ENCODE data around the gene TOR1B.
A peak's percentile ranks its signal among the peaks of the same experiment; 100 is the strongest.

Gene TOR1B

DNA sequence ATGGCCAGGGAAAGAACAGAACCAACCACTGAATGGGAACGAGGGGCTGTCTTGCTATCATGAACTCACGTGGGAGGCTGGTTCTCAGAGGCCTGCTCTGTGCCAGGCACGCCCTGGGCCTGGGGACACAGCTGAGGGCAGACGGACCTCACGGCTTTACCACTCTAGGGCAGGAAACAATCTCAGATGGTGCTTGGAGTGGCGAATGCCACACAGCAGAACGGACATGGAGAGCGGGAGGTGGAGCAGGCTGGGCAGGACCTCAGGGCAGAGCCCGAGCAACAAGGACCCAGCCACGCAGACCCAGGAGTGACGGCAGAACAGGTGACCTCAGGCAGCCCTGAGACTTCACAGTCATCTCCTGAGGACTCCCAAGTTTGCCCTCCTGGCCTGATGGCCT, 12.3 kb downstream of the TOR1B start:
- DNase-seq: no peak

DNA sequence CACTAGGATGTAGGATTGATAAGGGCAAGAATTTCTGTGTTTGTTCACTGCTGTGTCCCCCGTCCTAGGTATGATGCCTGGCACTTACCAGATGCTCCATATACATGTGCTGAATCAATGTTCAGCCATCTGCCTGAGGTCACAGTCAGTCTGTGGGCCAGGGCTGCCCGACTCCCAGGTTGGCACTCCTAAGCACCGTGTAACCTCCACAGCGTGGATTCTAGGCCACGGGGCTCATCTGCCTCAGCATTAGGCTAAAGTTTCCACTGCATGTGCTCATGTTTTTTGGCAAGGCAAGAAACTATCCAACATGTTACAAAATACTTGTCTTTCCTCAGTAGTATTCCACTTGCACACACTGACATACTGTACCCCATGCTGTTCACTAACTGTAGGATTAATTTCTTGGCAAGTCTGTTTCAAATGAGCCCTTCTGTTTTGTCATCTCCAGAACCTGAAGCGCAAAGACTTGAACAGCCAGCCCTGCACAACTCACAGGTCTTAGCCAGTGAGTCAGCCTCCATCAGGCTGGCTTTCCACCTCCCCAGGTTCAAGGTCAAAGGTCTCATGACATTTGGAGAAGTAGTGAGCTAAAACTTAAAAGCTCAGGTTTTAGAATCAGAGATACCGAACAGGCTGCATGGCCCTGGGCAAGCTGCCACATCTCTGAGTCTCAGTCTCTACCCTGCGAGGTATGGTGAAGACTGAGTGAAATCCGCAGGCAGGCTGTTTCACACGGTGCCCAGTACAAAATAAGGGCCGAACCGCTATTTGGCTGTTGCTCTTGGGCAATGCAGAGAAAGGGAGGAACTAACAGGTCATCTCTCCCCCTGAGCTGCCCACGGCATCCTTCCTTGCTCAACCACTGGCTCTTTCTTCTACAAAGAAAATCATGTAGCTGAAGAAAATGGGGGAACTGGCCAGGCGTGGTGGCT, 13.8 kb downstream of the TOR1B start:
- no peak for DNase-seq

DNA sequence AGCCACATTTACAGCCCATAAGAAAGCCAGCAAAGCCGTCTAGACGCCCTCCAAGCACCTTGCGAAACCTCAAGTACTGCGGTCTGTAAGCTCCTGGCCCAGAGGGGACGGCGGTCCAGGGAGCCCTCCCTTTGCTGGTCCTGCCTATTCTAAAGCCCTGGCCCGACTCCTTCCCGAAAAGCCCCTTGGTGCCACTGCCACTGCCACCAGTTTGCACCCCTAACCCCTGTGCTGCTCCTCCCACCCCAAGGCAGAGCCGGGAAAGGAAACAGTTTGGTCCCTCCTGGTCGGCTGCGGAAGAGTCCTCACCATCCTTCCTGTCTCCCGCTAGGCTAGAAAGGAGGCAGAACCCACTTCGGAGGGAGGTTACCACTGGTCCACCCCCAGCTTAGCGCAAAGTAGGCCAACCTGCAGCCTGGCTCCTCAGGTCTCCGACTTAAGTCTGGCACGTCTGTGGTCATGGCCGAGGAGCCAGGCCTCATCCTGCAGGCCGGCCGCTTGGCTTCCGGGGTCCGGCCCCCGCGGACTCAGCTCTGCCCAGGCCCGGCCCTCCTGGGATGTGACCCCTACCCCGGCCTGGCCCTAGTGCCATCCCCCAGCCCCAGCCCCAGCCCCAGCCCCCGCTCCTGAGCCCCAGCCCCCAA, 20.0 kb downstream of the TOR1B start:
- DNase-seq: no peak

DNA sequence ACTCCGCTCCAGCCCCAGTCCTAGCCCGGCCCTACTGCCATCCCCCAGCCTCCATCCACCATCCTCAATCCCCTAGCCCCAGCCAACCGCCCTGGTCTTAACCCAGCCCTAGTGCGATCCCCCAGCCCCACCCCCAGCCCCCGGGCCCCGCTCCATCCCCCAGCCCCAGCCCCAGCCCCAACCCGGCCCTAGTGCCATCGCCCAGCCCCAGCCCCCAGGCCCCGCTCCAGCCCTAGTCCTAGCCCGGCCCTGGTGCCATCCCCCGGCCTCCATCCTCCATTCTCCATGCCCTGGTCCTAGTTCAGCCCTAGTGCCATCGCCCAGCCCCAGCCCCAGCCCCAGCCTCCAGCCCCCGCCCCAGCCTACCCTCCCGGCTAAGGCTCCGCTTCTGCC, 20.6 kb downstream of the TOR1B start:
- DNase-seq: no peak

DNA sequence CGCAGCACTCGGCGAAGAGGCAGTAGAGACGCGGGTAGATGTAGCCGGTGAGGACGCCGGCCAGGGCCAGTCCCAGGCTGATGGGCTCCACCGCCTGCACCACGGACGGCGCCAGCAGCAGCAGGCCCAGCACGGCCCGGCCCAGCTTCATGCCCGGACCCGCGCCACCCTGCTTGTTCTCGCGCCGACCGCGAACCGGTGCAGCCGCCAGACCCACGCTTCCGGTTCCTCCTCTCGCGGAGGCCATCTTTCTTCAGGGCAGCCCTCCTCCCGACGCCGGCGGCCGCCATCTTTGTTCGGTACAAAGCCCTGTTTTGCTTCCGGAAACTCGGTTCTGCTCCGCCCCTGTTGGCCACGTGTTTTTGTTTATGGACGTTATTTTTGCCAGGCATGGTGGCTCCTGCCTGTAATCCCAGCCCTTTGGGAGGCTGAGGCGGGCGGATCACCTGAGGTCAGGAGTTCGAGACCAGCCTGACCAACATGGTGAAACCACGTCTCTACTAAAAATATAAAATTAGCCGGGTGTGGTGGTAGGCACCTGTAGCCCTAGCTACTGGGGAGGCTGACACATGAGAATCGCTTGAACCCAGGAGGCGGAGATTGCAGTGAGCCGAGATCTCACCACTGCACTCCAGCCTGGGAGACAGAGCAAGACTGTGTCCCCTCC, 21.1 kb downstream of the TOR1B start, which contains the start of gene TOR1A:
TOR1A (minus strand) TSS at position 202 of the 667 bp plus-strand sequence; CDS start at position 151, 51 bp downstream.
- peak; percentile 91 for DNase-seq

DNA sequence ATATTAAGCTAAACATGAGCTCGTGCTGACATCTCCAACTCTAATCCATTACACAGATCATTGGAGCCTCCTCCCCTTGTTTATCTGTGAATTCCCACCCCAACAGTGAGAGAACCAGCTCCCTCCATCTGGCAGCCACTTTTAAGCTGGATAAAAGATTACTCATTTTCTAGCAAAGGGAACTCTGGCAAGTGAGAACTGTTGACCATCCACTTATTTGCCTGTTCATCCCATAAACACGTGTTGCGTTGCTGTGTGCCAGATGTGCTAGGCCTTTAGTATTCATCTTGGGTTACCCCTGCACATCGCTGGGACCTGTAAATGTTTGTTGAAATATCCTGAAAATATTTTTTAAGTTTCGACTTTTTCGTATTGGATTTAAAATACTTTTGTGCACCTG, 23.4 kb downstream of the TOR1B start:
- DNase-seq: no peak

DNA sequence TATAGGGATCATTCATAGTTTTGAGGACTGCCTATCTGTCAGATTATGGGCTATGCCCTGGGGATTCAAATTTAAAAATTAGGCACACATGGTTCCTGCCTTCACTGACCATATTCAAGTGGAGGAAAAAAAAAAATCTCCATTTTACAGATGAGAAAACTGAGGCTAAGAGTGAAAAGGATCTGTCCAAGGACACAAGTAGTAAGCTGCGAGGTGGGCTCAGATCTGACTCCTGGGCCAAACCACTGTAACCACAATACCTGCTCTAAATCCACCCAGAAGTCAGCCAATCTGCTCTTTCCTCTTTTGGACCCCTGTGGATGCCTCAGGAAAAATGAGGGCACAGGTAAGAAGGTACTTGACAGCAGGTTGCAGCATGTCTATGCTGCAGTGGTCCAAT, 23.8 kb downstream of the TOR1B start:
- no peak for DNase-seq

DNA sequence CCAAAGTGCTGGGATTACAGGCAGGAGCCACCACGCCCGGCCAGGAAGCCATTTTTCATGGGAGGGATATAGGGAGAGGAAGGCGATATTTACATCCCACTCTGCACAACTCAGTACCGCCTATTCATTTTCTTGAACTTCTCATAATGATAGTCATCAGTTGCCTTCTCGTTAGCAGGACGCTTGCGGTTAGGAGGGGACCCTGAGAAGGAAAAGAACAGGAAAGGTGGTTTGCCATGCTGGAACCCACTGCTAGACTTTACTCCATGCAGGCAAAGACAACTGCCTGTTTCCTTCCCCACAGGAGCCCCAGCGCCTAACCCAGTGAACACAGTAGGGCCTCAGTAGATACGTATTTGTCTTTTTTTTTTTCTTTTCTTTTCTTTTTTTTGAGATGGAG, 25.1 kb downstream of the TOR1B start:
- no peak for DNase-seq

DNA sequence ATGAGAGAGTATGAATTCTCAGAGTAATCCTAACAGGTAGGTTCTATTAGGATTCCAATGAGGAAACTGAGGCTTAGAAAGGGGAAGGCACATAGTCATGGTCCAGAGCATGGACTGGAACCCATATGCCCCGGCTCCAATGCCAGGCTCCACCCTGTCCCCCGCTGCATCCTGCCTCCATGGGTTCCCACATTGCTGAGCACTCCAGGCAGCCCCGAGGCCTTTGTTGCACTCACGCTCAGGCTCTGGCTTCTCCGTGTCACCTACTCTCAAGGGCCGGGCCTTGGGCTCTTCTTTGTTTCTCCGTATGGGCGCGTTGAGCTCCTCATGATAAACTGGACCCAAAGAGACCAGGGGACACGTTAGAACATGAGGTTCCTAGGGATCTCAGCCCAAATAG, 26.0 kb downstream of the TOR1B start:
- no peak for DNase-seq

DNA sequence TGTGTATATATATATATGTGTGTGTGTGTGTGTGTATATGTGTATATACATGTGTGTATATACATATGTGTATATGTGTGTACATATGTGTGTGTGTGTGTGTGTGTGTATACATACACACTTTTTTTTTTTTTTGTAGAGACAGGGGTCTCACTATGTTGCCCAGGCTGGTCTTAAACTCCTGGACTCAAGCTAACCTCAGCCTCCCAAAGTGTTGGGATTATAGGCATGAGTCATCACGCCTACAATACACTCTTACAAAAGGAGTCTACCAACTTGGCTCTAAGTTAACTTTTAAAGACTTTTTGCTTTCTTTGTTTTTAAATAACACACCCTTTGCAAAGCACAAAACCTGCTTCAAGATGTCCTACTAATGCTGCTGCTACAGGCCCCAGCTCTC, 30.0 kb downstream of the TOR1B start:
- DNase-seq: no peak

DNA sequence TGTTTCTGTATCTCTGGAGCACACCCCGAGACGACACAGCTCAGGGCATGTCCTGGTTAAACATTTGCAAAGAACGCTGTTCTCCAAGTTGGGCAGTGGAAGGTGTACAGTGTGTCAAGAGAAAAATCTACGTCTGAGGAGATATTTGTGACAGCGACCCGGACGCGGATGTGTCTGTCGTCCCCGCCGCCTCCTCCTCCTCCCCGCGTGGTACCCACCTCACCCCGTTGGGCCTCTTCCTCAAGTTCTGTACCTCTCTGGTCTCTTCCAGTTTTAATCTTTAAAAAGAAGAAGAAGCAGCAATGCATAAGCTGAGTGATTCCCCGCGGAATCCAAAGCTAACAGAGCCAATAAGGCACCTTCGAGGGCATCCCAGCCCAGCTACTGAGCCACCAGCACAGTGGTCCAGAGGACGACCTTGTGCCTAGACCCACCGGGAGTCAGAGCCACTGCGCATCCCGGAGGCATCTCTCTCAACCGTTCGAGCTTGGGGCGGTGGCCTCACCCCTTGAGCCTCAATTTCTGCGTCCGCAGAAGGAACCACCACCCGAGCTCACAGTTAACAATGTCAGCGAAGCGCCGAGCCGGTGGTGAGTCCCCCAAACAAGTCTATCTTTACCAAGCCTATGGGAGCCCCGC, 31.6 kb downstream of the TOR1B start:
- DNase-seq: peak; percentile 39

DNA sequence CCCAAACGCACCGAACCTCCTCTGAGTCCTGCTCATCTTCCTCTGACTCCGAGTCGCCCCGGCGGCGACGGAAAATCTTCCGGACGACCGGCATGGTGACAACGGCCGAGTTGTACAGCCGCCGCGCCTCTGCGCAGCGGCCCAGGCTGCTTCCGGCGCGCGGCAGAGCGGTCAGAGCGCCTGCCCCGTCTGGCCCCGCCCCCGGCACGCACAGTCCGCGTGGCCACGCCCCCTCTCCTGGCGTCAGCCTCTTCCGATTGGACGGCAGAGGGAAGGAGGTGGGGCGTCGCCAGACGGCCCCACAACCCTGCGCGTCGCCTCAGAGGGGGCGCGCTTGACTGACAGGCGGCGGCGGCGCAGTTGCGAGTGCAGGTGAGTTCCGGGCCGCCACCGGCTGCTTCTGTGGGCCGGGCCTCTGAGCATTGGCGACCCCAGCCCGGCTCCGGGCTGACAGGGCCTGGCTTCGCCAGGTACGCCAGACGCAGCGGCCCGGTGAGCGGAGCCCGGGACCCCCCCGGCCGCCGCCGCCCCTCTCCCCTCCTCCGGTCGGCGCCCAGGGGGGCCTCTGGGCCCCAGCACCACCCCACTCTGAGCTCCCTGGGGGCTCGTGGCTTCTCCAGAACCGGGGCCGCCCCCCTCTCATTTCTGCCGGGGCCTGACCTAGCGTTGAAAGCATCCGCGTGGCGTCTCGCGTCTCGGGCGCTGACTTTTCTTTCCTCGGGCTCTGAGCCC, 32.3 kb downstream of the TOR1B start, which contains the start of the genes C9orf78 and USP20:
C9orf78 (minus strand) TSS at position 148 of the 732 bp plus-strand sequence; CDS start at position 94, 54 bp downstream.
USP20 (plus strand) TSS at position 331 of the 732 bp plus-strand sequence. CDS start 17,098 bp downstream, outside the sequence.
- peak; percentile 95 for DNase-seq

DNA sequence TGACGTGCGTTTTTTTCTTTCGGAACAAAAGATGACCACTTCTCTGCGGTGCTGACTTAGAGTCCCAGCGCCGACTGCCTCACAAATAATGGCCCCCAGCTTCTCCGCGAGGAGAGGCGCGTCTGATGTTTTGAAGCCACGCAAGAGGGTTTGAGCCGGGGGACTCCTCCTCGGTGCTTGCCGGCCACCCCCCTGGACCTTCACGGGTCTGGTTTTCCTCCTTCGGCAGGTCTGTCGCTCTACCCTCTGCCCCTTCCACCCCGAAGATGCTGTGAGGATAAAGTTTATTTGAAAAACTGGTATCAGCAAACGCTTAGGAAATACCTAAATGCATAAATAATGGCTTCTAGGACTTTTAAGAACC, 32.9 kb downstream of the TOR1B start:
- no peak for DNase-seq

DNA sequence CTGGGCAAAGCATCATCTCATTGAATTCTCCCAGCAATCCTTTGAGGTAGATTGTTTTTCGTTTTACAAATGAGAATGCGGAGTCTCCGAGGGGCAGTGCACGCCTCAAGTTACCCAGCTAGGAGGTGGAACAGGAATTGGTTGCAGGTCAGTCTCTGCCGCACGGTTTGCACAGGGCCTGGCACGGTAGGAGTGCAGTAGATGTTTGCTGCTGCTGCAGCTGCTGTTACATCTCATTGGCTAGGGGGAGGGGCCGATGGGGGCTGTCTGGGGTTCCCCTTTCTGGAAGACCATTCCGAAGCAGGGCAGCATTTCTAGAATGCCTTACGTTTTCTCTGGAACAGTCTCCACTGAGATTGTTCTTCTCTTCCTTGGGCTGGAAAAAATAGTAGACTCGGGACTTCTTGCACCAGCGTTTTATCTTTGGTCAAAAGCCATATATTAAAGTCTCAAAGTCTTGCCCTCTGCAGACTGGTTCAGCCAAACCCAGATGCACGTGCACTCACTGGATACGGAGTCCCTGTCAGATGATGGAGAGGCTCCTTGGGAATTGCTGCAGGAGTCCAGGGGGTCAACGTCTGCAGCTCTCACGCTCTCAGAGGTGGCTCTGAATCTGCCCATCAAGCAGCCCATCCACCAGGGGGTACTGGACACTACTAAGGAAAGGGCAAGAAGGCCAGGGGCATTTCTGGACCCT, 33.5 kb downstream of the TOR1B start:
- DNase-seq: peak; percentile 42

DNA sequence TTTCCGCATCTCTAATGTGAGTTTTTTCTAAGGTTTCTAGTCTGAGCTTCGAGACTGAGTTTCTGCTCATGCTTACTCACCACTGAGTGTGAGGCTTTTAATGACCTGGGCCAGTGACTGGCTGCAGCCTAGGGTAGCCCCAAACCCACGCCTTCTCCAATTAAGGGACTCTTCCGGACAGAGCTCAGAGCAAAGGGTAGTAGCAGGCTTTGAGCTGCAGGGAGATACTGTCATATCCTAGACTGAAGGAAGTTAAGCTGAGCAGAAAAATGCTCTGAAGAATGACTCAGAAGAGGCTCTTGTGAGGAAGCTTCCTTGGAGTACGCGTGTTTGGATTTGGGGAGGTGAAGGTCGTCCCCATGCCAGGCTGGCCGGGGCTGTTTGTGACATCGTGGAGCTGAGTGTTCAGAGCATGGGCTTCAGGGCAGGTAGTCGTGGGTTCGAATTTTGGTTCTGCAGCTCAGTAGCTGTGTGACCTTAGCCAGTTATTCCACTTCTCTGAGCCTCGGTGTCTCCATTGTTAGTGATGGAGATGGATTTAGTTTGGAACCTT, 35.8 kb downstream of the TOR1B start:
- peak; percentile 23 for DNase-seq

DNA sequence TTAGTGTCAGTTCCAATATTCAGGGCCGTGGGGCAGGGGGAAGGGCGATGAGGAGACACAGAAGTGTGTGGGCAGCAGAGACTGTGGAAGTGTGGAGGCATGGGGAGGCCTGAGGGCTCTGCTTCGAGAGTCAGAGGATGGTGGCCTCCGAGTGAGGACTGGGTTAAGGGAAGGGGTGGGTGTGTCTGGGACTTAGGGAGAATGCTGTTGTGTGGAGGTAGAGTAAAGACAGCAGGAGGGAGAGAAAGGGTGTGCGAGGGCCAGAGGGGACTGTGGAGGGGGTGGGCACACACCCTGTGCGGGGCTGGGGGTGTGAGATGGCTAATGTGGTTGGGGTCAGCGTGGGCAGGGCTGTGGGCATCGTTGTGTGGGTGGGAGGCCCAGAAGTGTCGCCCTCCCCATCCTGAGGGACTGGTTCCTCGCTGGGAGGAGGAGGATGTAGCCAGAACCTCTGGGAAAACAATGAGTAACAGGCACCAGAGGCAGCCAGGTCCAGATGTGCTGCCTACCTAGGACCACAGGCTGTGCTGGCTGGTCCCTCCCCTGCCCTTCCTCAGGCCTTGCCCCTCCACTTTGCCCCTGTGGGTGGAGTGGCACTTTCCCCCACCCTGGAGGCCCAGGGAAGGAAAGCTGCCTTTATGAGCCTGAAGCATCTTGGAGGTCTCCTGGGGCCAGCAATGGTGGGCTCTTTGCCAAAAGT, 36.5 kb downstream of the TOR1B start:
- DNase-seq: no peak

DNA sequence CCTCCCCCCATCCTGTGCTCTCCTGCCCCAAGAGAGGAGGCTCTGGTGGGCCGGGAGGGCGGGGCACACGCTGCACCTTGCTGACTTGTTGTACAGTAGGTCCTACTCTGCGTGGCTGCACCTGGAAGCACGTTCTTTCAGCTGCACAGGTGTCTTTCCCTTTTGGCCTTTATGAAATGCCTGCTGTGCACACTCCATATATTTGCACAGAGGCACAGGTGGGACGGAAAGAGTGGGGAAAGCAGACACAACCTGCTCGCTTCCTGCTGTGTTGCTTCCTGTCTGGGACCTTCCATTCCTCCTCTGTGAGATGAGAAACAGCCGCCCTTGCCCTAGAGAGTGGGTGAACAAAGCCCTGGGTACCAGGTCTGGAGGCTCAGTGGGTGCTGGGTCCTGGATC, 37.0 kb downstream of the TOR1B start:
- no peak for DNase-seq

DNA sequence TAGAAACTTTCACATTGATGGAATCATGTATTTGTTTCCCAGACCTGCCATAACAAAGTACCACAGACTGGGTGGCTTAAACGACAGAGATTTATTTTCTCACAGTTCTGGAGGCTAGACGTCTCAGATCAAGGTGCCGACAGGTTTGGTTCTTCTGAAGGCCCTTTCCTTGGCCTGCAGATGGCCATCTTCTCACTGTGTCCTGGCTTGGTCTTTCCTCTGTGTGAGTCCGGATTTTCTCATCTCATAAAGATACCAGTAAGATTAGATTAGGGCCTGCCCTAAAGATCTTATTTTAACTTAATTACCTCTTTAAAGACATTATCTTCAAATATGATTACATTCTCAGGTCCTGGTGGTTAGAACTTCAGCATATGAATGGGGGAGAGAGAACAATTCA, 38.1 kb downstream of the TOR1B start:
- no peak for DNase-seq

DNA sequence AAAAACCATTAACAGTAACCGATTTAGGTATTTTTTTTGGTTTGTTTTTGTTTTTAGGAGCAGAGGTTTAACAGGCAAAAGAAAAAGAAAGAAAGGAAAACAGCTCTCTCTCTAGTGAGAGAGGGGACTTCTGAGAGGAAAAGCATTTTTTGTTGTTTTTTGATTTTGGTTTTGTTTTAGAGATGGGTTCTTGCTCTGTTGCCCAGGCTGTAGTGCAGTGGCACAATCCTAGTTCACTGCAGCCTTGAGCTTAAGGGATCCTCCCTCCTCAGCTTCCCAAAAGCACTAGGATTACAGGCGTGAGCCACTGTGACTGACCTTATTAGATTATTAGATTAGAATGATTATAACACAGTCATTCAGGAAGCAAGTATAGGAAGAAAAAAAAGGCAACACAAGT, 42.4 kb downstream of the TOR1B start:
- DNase-seq: no peak

DNA sequence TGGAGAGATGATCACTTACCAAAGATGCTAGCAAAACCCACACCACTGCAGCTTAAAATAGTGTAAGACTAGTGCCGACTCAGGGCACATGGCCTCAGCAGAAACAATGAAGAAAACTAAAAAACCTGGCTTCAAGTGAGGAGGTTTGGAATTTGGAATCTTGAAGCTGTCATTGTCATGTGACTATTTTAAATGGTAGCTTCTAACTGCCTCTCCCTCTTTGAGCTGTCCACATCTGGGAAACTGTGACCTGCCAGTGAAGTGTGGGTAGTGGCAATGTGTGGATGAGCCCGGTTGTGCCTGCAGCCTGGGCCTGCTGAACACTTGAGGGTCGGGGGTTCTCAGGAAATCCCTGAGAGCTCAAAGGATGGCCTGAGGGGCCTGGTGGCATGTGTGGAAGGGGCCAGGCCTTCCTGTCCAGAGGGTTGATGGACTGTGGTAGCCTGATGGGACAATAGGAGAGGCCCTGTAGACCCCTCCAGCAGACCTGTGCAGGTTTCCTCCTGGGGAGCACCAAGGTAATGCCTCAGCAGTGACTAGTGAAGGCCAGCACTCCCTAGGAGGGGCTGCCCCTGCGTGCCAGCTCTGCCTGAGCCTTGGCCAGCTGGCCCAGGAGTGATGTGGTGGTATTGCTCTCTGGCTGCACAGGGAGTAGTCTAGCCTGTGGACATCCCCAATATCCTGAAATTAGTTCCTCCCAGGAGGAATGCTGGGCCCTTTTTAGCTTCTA, 45.9 kb downstream of the TOR1B start:
- no peak for DNase-seq

Data from CD4-positive, alpha-beta T cell treated with Interleukin-4 for 4 hours (primary cell).